Heart right ventricle (tissue), 16 donors: Measurements from ENCODE around the gene SAMD1. TPM values are rescaled to one million over a fixed set of nuclear protein-coding genes. Genes with fewer than 3 reads are reported as not detected.

Experiments used
- ATAC-seq, 8 donors: fragments of 200-7000 bp; cut with Tn5 transposase; one replicate each; pipeline ENCODE4 v1.9.1; 2020; ENCODE audit warnings: mild to moderate bottlenecking in 8 of 8, moderate library complexity in 8 of 8, moderate number of reproducible peaks in 1 of 8
- DNase-seq, 2 donors: peaks; one replicate each; pipeline ENCODE4 v3.0.0-alpha.2; 2020
- H3K27ac ChIP-seq, 10 donors: fragments of 200-600 bp; sonication (generic) in 2 of 10; one replicate each; pipeline versions ENCODE4 v1.5.0 to v1.8.0; 2020 to 2022; ENCODE audit warnings: mild to moderate bottlenecking in 3 of 10
- H3K27me3 ChIP-seq, 7 donors: fragments of 200-600 bp; one replicate each; pipeline ENCODE4 v1.8.0; 2021 to 2022; ENCODE audit warnings: mild to moderate bottlenecking in 2 of 7
- H3K36me3 ChIP-seq, 9 donors: fragments of 200-600 bp; sonication (generic) in 1 of 9; one replicate each; pipeline versions ENCODE4 v1.5.0 to v1.8.0; 2020 to 2022; ENCODE audit warnings: mild to moderate bottlenecking in 2 of 9
- H3K4me1 ChIP-seq, 9 donors: fragments of 200-600 bp; sonication (generic) in 1 of 9; one replicate each; pipeline versions ENCODE4 v1.5.0 to v1.8.0; 2020 to 2022; ENCODE audit warnings: mild to moderate bottlenecking in 4 of 9
- H3K4me3 ChIP-seq, 10 donors: fragments of 200-600 bp; sonication (generic) in 2 of 10; one replicate each; pipeline versions ENCODE4 v1.5.0 to v1.8.0; 2020 to 2022; ENCODE audit warnings: mild to moderate bottlenecking in 7 of 10, moderate library complexity in 2 of 10
- H3K9me3 ChIP-seq, 11 donors: fragments of 200-600 bp in 10 of 11; sonication (generic) in 2 of 11; one replicate each; pipeline versions ENCODE4 v1.5.0 to v1.8.0; 2013 to 2022; ENCODE audit warnings: mild to moderate bottlenecking in 2 of 11, control low read depth in 1 of 11, moderate library complexity in 1 of 11
- WGBS, 2 donors: extraction: QIAGEN DNeasy Blood & Tissue Kit; methylation state at CpG; one replicate each; pipeline ENCODE4 v1.1.7; 2013; ENCODE audit warnings: inconsistent platforms in 1 of 2; 5-methylcytosine and 5-hydroxymethylcytosine counted together
- intact Hi-C, 10 donors: fragments of 100-400 bp; cut with DNase I; formaldehyde crosslinking; loops; one replicate each; pipeline versions ENCODE4 v1.11.1 to v1.14.2; 2022
- polyA plus RNA-seq, 2 donors: library from polyadenylated mRNA; stranded (reverse); fragments of 200-250 nt; gene quantifications; one replicate each; pipeline ENCODE4 v1.2.3, GENCODE V29; 2013
- total RNA-seq, 10 donors: library from RNA; stranded (reverse); fragmentation: NEBNext Ultra II Directional in 3 of 10; extraction: Animal tissue kit (Norgen Biotek cat#: 25700) in 3 of 10; gene quantifications; one replicate each; pipeline versions ENCODE4 v1.2.1 to v1.2.4, GENCODE V29; 2021 to 2023
- TF ChIP-seq, protein P1 (sequence below), 9 donors: fragments of 200-600 bp; sonication (generic) in 2 of 9; IDR thresholded peaks; one replicate each; pipeline versions ENCODE4 v1.5.0 to v1.8.0; 2021 to 2022; ENCODE audit warnings: antibody characterized with exemption in 9 of 9, mild to moderate bottlenecking in 5 of 9, moderate library complexity in 1 of 9
- donor health status: Arrhythmogenic right ventricular cardiomyopathy.
- donor health status: ischemic (EF 13 %, LVEDD 7.1; RV severe dilation, severe dysfunction).
- donor health status: healthy with polysubstance abuse.
- donor health status: DM: no; HTN: yes; CAD: no.
- donor health status: DM: no; HTN: no; CAD: no.
- donor health status: ischemic (EF 25% LVEDD 6.9; RV normal size, moderate dysfunction).
- donor health status: ischemic (EF 25% LVEDD 5.7; RV mildly dilated, moderate dysfunction).
- donor health status: healthy.
- donor health status: DM: yes; HTN: yes; CAD: no.
- donor health status: Ischemic cardiomyopathy.
- donor health status: ischemic (EF 35%, LVEDD 5.7; RV mildly dilated, moderate dysfunction).
- donor health status: nonischemic (EF 11% LVEDD 7.7; RV severe dilation, severe dysfunction).
- donor health status: DM: yes; HTN: yes; CAD: no.
- donor health status: PGD.
- donor health status: ischemic (EF 29% LVEDD 5.4; RV normal size, mild dysfunction).
- donor health status: nonischemic (EF 23%, LVEDD 6.1; RV moderate dilation, normal function).

The SAMD1 gene
- total and polyA plus RNA-seq, 12 donors: 26.7 to 55.3 (median 34.7) TPM

DNA sequence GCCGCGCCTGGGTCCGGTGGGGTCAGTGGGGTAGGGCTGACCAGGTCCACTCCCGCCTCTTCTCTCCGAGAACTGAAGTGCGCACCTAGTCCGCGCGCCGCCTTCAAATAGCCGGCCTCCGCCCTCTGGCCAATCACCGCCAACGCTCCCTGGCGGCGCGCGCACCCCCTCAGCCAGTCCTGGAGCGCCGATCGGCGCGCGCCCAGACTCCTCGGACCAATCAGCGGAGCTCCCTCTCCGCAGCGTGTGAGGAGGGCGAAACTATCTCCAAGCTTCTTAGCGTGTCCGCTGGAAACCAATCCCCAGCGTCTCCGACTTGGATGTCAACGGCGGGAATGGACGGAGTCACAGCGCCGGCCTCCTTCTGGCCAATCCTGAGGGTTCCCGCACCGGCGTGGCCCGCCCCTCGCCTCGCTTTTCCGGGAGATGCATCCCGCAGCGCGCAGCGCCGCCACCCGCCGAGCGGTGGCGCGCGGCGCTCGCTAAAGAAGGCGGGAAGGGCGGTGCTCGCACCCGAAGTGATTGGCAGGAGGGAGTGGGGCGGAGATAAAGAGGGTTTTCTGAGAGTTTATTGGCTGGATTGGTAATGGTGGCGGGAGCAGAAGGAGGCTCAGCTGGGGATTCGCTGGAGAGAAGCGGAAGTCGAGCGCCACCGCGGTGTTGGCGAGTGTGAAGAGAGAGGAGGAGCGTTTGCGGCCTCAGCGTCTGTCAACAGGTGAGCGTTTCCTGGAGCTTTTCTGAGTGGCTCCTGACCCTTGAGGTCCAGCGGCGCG, 46.1 kb upstream of the SAMD1 start, which contains the start of gene ASF1B:
TSS of gene ASF1B (minus strand) at position 81 of the 773 bp plus-strand sequence. CDS start 133 bp downstream, outside the sequence.
- DNase-seq (peak; percentile 99), ATAC-seq (peak; percentile 93 to 96 (median 95))
- Histone ChIP-seq H3K27ac (peak within 1 kb of the TSS; percentile 83 to 97 (median 92)), H3K4me1 (peaks cover 3 to 49% (median 31%) of the 10 kb centered on the region in 9 donors), H3K4me3 (peak within 1 kb of the TSS; percentile 56 to 91 (median 74)), H3K9me3 (no peaks in the 10 kb centered on the region), H3K36me3 (no peaks in the 10 kb centered on the region), H3K27me3 (no peaks in the 10 kb centered on the region)
- 0% methylated on average over 78 of the region's 78 CpGs for WGBS, 2 donors
- intact Hi-C loops: loop anchor here in 8 of 10 donors (1.0 to 10.0 kb wide), 10 partner anchors 18 to 338 kb away; partner anchors contain the start of genes MISP3 (in 3 of the 8), C19orf67 (in 1 of the 8), PTGER1 (in 1 of the 8) and SAMD1 (in 1 of the 8)
- TF ChIP-seq, protein P1, sequence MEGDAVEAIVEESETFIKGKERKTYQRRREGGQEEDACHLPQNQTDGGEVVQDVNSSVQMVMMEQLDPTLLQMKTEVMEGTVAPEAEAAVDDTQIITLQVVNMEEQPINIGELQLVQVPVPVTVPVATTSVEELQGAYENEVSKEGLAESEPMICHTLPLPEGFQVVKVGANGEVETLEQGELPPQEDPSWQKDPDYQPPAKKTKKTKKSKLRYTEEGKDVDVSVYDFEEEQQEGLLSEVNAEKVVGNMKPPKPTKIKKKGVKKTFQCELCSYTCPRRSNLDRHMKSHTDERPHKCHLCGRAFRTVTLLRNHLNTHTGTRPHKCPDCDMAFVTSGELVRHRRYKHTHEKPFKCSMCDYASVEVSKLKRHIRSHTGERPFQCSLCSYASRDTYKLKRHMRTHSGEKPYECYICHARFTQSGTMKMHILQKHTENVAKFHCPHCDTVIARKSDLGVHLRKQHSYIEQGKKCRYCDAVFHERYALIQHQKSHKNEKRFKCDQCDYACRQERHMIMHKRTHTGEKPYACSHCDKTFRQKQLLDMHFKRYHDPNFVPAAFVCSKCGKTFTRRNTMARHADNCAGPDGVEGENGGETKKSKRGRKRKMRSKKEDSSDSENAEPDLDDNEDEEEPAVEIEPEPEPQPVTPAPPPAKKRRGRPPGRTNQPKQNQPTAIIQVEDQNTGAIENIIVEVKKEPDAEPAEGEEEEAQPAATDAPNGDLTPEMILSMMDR (IDR thresholded peaks at IDR 0.05): peak; percentile 60 to 98 (median 91)

DNA sequence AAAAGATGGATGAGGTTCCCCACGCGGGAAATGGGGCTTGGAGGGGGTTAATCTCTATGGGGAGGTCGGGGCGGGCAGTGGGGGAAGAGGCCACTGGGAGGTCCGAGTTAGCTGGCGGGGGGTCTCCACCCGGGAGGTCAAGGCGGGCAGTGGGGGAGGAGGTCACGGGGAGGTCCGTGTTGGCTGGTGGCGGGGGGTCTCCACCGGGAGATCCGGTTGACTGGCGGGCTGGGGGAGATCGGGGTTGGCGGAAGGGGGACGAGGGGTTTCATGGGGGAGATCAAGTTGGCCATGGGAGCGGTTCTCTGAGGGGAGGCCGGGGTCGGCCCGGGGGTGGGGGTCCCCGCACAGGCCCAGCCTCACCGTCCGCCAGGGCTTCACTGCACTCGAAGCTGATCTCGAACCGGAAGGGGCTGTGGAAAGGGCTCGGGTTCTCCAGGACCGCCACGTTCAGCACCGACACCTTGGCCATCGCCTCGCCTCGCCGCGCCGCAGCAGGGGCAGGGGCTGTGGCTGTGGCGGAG, 45.5 kb upstream of the SAMD1 start:
- no peaks in the 10 kb centered on the region for H3K27me3 ChIP-seq
- H3K4me3 ChIP-seq: peak overlapping the region; percentile 29 to 88 (median 61)
- peaks cover 3 to 50% (median 31%) of the 10 kb centered on the region in 9 donors for H3K4me1 ChIP-seq
- TF ChIP-seq, protein P1 (IDR thresholded peaks at IDR 0.05): no peak
- no peaks in the 10 kb centered on the region for H3K9me3 ChIP-seq
- DNase-seq: no peak
- H3K27ac ChIP-seq: peak overlapping the region in 6 of 10 donors; percentile 17 to 96 (median 61)
- WGBS, 2 donors: 1% methylated on average over 32 to 38 of the region's 38 CpGs
- ATAC-seq: no peak
- H3K36me3 ChIP-seq: no peaks in the 10 kb centered on the region
- intact Hi-C loops: loop anchor here in 8 of 10 donors (1.0 to 10.0 kb wide), 10 partner anchors 18 to 339 kb away; partner anchors contain the start of genes MISP3 (in 3 of the 8), C19orf67 (in 1 of the 8), PTGER1 (in 1 of the 8) and SAMD1 (in 1 of the 8)

DNA sequence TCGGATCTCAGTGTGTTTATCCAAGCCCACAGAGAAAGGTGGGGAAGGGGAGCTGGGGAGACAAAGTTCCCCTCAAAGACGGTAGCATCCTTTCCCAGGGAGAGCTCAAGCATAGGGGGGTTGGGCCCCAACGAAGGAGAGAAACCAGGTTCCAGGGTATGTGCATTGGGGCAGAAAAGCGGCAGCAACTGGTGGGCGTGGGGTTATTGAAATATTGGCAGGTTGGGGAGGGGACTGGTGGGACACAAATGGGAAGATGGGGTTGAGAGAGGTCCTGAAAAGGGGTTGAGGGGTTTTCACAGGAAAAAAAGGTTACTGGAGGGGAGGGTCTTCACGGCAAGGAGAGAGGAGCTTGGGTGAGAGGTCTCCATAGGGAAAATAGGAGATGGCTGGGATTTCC, 44.8 kb upstream of the SAMD1 start:
- TF ChIP-seq, protein P1 (IDR thresholded peaks at IDR 0.05): no peak
- ATAC-seq (no peak), DNase-seq (no peak)
- H3K27ac ChIP-seq: no peak overlapping the region
- WGBS, 2 donors: 50 to 58% methylated on average over 6 of the region's 6 CpGs
- no peaks in the 10 kb centered on the region for H3K36me3 ChIP-seq
- intact Hi-C loops: loop anchor here in 7 of 10 donors (5.0 to 10.0 kb wide), 7 partner anchors 43 to 339 kb away; partner anchors contain the start of genes MISP3 (in 2 of the 7), C19orf67 (in 1 of the 7), PTGER1 (in 1 of the 7) and SAMD1 (in 1 of the 7)
- no peaks in the 10 kb centered on the region for H3K9me3 ChIP-seq
- H3K27me3 ChIP-seq: no peaks in the 10 kb centered on the region
- H3K4me3 ChIP-seq: peak overlapping the region in 3 of 10 donors; percentile 61 to 78 (median 69)
- peaks cover 3 to 53% (median 31%) of the 10 kb centered on the region in 9 donors for H3K4me1 ChIP-seq

DNA sequence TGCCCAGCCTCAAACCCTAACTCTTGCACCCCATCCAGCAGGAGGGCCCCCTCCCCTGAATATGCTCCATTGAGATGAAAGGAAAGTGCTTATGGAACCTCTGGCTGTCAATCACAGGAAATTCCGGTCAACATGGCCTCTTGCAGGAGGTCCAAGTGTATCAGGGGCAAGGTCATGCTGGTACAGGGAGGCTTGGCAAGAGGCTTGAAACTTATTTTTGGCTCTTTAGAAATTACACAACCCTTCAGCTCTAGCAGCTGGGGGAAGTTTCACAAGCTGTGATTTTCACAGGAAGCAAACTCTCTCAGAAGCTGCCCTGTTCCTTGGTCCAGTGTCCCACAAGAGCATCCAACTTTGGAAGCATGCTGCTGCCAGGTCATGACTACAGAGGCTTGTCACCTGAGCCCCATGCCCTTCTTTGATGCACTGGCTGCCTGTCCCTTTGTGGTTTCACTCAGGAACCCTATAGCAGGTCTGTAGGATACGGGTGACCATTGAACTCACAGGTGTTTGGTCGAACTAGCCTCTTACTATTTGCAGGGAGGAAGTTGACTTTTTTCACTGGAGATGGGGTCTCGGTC, 37.5 kb upstream of the SAMD1 start:
- Histone ChIP-seq H3K4me1 (peaks cover 0 to 43% (median 18%) of the 10 kb centered on the region in 9 donors), H3K27ac (peak overlapping the region; percentile 5 to 83 (median 77)), H3K9me3 (no peaks in the 10 kb centered on the region), H3K27me3 (no peaks in the 10 kb centered on the region), H3K36me3 (no peaks in the 10 kb centered on the region), H3K4me3 (no peak overlapping the region)
- intact Hi-C loops: no loop called here
- peak in 1 of 2 donors; percentile 55 for DNase-seq
- 63 to 64% methylated on average over 4 of the region's 4 CpGs for WGBS, 2 donors
- ATAC-seq: peak; percentile 84 to 94 (median 90)
- TF ChIP-seq, protein P1 (IDR thresholded peaks at IDR 0.05): no peak
